ENCODE data around the gene GLS.

DNA sequence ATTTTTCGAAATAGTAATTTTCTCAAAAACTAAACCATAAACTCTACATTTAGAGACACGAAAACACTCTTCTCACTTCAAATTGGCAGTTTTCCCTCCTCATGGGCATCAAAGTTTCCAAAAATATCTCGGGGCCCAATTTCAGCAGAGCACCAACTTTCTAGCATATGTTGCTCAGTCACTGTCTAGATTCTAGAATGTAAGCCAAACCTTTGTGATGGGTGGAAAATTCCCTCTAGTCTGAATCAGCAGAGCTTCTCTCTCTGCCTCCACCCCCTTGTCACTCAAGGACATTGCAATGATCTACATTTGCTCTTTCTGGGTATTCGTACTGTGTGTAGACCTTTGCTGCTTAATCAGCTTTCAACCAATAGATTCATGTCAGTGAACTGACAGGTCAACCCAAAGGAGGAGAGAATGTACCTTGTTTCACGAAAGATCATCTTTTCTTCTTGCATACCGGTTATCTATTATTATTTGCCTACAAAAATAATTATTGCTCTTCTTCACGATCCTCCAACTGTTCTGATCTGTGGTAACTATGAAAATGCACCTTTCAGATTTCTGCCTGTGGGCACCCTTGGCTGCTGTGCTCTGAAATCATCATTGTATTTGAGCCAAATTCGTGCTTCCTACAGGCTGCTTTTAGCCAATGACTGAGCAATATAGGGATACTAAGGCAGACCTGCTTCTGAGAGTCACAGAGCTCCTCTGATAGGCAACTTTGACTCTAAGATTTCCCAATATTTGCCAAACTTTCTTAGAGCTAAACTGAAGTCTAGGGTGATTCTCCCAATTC is 38.7 kb upstream of the GLS start:
- TF ChIP-seq, protein P1, sequence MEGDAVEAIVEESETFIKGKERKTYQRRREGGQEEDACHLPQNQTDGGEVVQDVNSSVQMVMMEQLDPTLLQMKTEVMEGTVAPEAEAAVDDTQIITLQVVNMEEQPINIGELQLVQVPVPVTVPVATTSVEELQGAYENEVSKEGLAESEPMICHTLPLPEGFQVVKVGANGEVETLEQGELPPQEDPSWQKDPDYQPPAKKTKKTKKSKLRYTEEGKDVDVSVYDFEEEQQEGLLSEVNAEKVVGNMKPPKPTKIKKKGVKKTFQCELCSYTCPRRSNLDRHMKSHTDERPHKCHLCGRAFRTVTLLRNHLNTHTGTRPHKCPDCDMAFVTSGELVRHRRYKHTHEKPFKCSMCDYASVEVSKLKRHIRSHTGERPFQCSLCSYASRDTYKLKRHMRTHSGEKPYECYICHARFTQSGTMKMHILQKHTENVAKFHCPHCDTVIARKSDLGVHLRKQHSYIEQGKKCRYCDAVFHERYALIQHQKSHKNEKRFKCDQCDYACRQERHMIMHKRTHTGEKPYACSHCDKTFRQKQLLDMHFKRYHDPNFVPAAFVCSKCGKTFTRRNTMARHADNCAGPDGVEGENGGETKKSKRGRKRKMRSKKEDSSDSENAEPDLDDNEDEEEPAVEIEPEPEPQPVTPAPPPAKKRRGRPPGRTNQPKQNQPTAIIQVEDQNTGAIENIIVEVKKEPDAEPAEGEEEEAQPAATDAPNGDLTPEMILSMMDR (IDR thresholded peaks at IDR 0.05; ENCODE audit: insufficient read depth, low read length) = no peak
- TF ChIP-seq POLR2AphosphoS5 (IDR thresholded peaks at IDR 0.05; ENCODE audit: low read depth) = no peak
- no peak for TF ChIP-seq GABPA (IDR thresholded peaks at IDR 0.05; ENCODE audit: low read depth)
- TF ChIP-seq, protein P2, sequence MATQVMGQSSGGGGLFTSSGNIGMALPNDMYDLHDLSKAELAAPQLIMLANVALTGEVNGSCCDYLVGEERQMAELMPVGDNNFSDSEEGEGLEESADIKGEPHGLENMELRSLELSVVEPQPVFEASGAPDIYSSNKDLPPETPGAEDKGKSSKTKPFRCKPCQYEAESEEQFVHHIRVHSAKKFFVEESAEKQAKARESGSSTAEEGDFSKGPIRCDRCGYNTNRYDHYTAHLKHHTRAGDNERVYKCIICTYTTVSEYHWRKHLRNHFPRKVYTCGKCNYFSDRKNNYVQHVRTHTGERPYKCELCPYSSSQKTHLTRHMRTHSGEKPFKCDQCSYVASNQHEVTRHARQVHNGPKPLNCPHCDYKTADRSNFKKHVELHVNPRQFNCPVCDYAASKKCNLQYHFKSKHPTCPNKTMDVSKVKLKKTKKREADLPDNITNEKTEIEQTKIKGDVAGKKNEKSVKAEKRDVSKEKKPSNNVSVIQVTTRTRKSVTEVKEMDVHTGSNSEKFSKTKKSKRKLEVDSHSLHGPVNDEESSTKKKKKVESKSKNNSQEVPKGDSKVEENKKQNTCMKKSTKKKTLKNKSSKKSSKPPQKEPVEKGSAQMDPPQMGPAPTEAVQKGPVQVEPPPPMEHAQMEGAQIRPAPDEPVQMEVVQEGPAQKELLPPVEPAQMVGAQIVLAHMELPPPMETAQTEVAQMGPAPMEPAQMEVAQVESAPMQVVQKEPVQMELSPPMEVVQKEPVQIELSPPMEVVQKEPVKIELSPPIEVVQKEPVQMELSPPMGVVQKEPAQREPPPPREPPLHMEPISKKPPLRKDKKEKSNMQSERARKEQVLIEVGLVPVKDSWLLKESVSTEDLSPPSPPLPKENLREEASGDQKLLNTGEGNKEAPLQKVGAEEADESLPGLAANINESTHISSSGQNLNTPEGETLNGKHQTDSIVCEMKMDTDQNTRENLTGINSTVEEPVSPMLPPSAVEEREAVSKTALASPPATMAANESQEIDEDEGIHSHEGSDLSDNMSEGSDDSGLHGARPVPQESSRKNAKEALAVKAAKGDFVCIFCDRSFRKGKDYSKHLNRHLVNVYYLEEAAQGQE (IDR thresholded peaks at IDR 0.05; ENCODE audit: insufficient replicate concordance, low read depth) = no peak
